HUES48 (cell line): ENCODE data around the gene SMC3.

ENCODE experiments used
- H3K27ac ChIP-seq: one replicate; pipeline ENCODE4 v1.7.0; 2013; ENCODE audit warnings: low read depth, low read length, inconsistent platforms
- H3K27me3 ChIP-seq: 2 replicates; pipeline ENCODE4 v1.6.1; 2013; ENCODE audit warnings: mild to moderate bottlenecking, low read length; ENCODE audit not compliant: control insufficient read depth, insufficient read depth
- H3K36me3 ChIP-seq: 2 replicates; pipeline ENCODE4 v1.6.1; 2013; ENCODE audit warnings: low read length; ENCODE audit not compliant: control insufficient read depth, insufficient read depth
- H3K4me1 ChIP-seq: 2 replicates; pipeline ENCODE4 v1.6.1; 2013; ENCODE audit warnings: mild to moderate bottlenecking, low read length; ENCODE audit not compliant: control insufficient read depth, insufficient read depth
- H3K4me3 ChIP-seq: 2 replicates; pipeline ENCODE4 v1.5.1; 2013; ENCODE audit warnings: mild to moderate bottlenecking, low read depth, low read length
- H3K9ac ChIP-seq: 2 replicates; pipeline ENCODE4 v1.6.1; 2013; ENCODE audit warnings: mild to moderate bottlenecking, low read depth, low read length, moderate library complexity
- H3K9me3 ChIP-seq: 2 replicates; pipeline ENCODE4 v1.6.1; 2013; ENCODE audit warnings: low read length; ENCODE audit not compliant: control insufficient read depth, insufficient read depth

Gene SMC3

GRCh38 chr10:110648692-110649346 lies 81.3 kb downstream of the SMC3 start:
- peaks cover 18% of the 10 kb centered on the region for H3K4me1 ChIP-seq
- H3K27me3 ChIP-seq: peaks cover 33% of the 10 kb centered on the region
- no peaks in the 10 kb centered on the region for H3K9me3 ChIP-seq
- no peak overlapping the region for H3K9ac ChIP-seq
- H3K27ac ChIP-seq: no peak overlapping the region
- no peak overlapping the region for H3K4me3 ChIP-seq
- H3K36me3 ChIP-seq: no peaks in the 10 kb centered on the region

GRCh38 chr10:110649347-110650264 lies 82.1 kb downstream of the SMC3 start:
- H3K36me3 ChIP-seq: no peaks in the 10 kb centered on the region
- no peak overlapping the region for H3K4me3 ChIP-seq
- peaks cover 25% of the 10 kb centered on the region for H3K27me3 ChIP-seq
- H3K9ac ChIP-seq: no peak overlapping the region
- peaks cover 17% of the 10 kb centered on the region for H3K4me1 ChIP-seq
- H3K27ac ChIP-seq: no peak overlapping the region
- no peaks in the 10 kb centered on the region for H3K9me3 ChIP-seq

- Histone ChIP-seq H3K36me3 (no peaks in the 10 kb centered on the region), H3K27me3 (peaks cover 18% of the 10 kb centered on the region), H3K27ac (no peak overlapping the region), H3K4me1 (peaks cover 10% of the 10 kb centered on the region), H3K9ac (no peak overlapping the region), H3K9me3 (no peaks in the 10 kb centered on the region), H3K4me3 (no peak overlapping the region)
Observed at GRCh38 chr10:110650265-110650668, 82.8 kb downstream of the SMC3 start.

GRCh38 chr10:110651044-110651958 lies 83.8 kb downstream of the SMC3 start:
- Histone ChIP-seq H3K4me1 (peaks cover 8% of the 10 kb centered on the region), H3K9ac (no peak overlapping the region), H3K27ac (no peak overlapping the region)

GRCh38 chr10:110652475-110653118 lies 85.1 kb downstream of the SMC3 start:
- Histone ChIP-seq H3K9me3 (no peaks in the 10 kb centered on the region), H3K9ac (no peak overlapping the region), H3K4me1 (peaks cover 8% of the 10 kb centered on the region), H3K27ac (no peak overlapping the region), H3K27me3 (no peaks in the 10 kb centered on the region), H3K4me3 (no peak overlapping the region), H3K36me3 (no peaks in the 10 kb centered on the region)

More at GRCh38 chr10:110651044-110651958, 83.8 kb downstream of the SMC3 start:
- H3K27me3 ChIP-seq: peaks cover 8% of the 10 kb centered on the region
- H3K36me3 ChIP-seq: no peaks in the 10 kb centered on the region
- no peak overlapping the region for H3K4me3 ChIP-seq
- no peaks in the 10 kb centered on the region for H3K9me3 ChIP-seq
